GM12864 (cell line): Measurements from ENCODE around the gene CDH11.

Experiments used
- DNase-seq: peaks from one replicate; pipeline ENCODE4 v3.0.0-alpha.2; 2011; ENCODE audit warnings: low read depth
- H3K4me3 ChIP-seq: 2 replicates; pipeline ENCODE4 v1.5.1; 2011; ENCODE audit warnings: mild to moderate bottlenecking, low read depth, low read length, control low read depth
- CTCF ChIP-seq: IDR thresholded peaks from 2 replicates; pipeline ENCODE4 v1.5.1; 2011; ENCODE audit warnings: low read depth, mild to moderate bottlenecking, moderate library complexity, low read length, control low read depth, inconsistent platforms; ENCODE audit errors: missing control alignments

Gene CDH11

GRCh38 chr16:64971171-64971570, 150.7 kb downstream of the CDH11 start:
- no peak for DNase-seq
- H3K4me3 ChIP-seq, result no peak overlapping the region
- no peak for TF ChIP-seq CTCF

- DNase-seq, result no peak
- no peak for TF ChIP-seq CTCF
Observed at GRCh38 chr16:64969221-64969620, 152.6 kb downstream of the CDH11 start.

GRCh38 chr16:64968539-64968938, 153.3 kb downstream of the CDH11 start:
- DNase-seq, result no peak

More at GRCh38 chr16:64969221-64969620, 152.6 kb downstream of the CDH11 start:
- H3K4me3 ChIP-seq, result no peak overlapping the region

GRCh38 chr16:64964126-64964540, 157.7 kb downstream of the CDH11 start:
- no peak for DNase-seq
- H3K4me3 ChIP-seq, result no peak overlapping the region
- no peak for TF ChIP-seq CTCF

More at GRCh38 chr16:64968539-64968938, 153.3 kb downstream of the CDH11 start:
- no peak overlapping the region for H3K4me3 ChIP-seq
- TF ChIP-seq CTCF, result no peak

GRCh38 chr16:64962786-64963185, 159.1 kb downstream of the CDH11 start:
- DNase-seq, result no peak
- no peak for TF ChIP-seq CTCF
- H3K4me3 ChIP-seq, result no peak overlapping the region

GRCh38 chr16:64957246-64957645, 164.6 kb downstream of the CDH11 start:
- DNase-seq, result no peak
- TF ChIP-seq CTCF, result no peak
- H3K4me3 ChIP-seq, result no peak overlapping the region

GRCh38 chr16:64952177-64952576, 169.7 kb downstream of the CDH11 start:
- no peak for DNase-seq
- no peak for TF ChIP-seq CTCF
- H3K4me3 ChIP-seq, result no peak overlapping the region
